GM15510 (cell line): ENCODE measurements around the gene ESR1.

Source experiments
- POLR2A ChIP-seq: IDR thresholded peaks from 3 replicates; pipeline ENCODE4 v1.6.1; 2011; ENCODE audit warnings: borderline replicate concordance; ENCODE audit not compliant: insufficient read length; ENCODE audit errors: extremely low read depth

Gene ESR1

DNA sequence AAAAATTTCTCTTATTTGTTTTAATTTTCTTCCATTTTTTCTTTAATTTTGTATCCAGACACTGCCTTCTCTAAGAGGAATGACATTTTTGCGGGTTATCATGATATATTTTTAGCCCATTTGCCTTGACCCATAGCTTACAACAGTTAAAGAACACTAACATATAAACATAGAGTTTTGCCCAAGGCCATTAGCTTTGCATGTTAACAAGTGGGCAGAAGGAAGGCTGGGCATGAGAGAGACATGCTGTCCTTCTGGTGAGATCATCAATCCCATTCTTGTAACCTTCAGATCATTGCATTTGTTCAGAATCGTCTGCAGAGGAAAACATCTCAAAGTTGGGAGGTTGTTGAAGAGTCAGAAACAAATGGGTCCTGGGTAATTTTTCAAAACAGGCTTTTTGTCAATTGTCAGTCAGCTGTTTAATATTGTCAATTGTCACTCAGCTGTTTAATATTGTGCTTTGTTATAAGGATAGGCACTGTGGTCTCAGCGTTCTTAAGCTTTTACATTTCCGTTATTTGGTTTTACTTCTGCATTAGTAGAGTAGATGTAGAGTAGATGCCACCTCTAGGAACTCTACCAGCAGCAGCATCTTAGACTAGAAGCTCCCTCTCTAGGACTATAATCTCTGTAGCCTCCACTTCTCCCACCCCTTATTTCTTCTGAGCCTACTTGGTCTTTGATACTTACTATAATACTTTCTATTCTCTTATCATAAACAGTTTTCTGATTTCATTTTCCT is 243.1 kb downstream of the ESR1 start:
- no peak for TF ChIP-seq POLR2A

- TF ChIP-seq POLR2A, result no peak
These were observed 244.6 kb downstream of the ESR1 start for GRCh38 chr6:152052061-152052460.

DNA sequence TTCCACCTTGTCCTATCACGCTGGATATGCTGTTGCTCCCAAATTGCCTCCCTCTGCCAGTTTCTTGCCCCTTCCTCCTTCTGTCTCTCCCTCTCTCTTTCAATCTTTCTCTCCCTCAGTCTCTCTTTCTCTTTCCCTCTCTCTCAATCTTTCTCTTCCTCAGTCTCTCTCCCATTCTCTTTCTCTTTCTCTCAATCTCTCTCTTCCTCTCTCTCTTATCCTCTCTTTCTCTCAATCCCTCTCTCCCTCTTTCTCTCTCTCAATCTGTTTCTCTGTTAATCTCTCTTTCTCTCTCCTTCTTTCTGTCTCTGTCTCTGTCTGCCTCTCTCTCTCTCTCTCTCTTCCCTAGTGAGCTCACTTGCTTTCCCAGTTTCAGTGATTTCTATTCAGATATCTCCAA is 245.8 kb downstream of the ESR1 start:
- TF ChIP-seq POLR2A, result no peak

DNA sequence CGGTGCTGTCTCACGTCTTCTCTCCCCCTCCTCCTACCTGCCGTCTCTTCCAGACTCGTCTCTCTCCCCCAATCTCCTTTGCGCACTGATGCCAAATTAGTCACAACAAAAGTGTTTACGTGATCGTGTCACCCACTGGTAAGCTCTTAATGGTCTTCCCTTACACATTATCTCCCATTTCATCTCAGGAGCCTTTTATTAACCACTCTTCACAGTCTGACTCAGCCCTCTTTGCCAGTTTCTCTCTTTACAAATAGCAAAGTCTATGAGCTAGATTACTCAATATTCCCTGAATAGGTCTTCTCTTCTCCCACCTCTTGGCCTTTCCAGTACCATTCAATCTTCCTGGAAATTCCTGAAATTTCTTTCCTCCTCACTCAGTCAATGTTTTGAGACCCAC is 247.0 kb downstream of the ESR1 start:
- TF ChIP-seq POLR2A, result no peak

DNA sequence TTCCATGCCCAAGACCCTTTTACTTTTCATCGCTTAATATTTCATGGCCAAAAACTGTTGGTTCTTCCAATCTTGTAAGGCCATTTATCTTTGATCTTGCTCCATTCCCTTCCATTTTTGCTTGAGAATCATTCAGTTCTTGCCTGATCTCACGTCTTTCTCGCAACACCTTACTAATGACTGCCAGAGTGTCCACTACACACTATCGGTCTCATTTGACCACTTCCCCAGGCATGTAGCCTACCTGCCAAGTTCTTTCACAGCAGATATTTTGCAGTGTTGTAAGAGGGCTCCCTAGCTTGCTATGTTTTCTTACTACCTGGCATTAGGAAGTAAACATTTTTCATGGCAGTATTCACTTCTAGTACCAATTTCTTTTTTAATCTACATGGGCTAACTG is 248.0 kb downstream of the ESR1 start:
- no peak for TF ChIP-seq POLR2A

DNA sequence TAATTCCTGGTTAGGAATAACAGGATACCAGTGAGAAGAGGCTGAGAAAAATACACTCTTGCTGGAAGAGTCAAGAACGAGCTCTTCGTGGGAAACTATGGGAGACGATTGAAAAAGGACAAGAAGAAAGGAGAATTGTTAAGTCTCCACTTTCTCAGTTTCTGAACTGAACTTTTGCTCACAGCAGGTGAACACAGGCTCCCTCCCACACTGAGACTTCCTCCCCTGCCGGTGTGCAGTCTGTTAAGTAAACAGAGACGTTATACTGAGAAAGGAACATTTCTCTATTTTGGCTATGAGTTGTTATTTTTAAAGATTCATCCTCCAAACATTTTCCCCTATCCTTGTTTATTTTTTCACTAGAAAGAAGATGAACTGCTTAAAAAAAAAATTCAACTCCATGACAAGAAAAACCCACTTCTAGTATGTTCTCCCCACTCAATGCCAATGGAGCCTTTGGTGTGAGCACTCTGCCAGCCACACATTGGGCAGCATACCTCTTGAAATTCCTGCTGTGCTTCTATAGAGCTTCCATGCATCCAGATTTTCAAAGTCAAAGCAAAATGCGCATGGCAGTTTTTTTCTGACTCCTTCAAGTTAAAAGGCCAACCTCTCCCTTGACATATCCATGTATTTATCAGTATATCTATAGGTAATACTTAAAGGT is 250.5 kb downstream of the ESR1 start:
- TF ChIP-seq POLR2A, result no peak

DNA sequence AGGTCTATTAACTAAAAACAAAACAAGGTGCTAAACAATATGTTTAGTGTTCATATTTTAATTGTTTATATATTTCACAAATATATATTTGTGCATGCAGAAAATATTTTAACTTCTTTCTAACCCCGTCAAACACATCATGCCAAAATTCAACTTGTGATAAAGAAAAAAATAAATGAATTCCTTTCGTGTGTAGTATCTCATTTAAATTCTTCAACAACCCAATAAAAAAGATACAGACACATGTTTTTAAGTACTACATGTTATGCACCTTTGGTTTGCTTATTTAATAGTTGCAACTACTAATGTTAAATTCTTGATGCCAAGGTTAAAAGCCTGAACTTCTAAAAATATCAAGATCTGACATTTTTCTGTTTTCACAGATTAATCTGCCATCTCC is 252.4 kb downstream of the ESR1 start:
- no peak for TF ChIP-seq POLR2A

- no peak for TF ChIP-seq POLR2A
These were observed 255.0 kb downstream of the ESR1 start for GRCh38 chr6:152062476-152062875.

DNA sequence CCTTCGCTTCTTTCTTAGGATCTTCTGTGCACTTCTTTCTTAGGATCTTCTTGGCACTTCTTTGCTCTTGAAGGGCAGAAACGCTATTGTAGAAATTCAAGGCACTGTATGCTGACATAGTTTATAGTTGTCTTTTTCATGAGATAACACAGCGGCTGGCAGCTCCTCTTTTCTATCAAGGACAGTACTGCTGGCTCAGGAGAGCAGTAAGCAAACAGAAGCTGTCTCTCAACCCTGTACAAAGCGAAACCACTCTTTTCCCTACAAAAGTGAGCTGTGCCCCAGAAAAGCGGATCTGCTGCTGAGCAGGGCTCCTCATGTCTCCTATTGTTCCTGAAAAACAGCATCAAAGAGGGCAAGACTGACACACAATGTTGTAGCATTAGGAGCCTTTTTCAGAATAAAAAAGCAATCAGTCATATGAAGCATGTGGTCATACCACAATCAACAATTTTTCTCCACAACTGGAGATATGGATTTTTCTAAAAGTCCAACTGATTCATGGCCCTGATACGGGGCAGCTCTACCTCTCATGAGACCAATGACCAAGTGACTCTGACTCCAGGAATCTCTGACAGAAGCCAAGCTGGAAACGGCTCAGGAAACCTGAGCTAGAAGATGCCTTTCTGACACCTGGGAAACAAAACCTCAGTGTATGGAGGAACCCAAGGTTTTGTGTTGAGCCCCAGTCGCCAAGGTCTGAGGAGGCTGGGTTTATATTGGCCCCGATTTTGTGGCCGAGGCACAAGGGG is 255.9 kb downstream of the ESR1 start:
- TF ChIP-seq POLR2A, result no peak

GRCh38 chr6:152068622-152069261 is 261.3 kb downstream of the ESR1 start:
- no peak for TF ChIP-seq POLR2A

GRCh38 chr6:152070556-152070955 is 263.1 kb downstream of the ESR1 start:
- TF ChIP-seq POLR2A, result no peak

- no peak for TF ChIP-seq POLR2A
These were observed 263.8 kb downstream of the ESR1 start for GRCh38 chr6:152071318-152071717.

GRCh38 chr6:152071843-152072242 is 264.4 kb downstream of the ESR1 start:
- no peak for TF ChIP-seq POLR2A

- no peak for TF ChIP-seq POLR2A
These were observed 270.5 kb downstream of the ESR1 start for GRCh38 chr6:152078001-152078400.

DNA sequence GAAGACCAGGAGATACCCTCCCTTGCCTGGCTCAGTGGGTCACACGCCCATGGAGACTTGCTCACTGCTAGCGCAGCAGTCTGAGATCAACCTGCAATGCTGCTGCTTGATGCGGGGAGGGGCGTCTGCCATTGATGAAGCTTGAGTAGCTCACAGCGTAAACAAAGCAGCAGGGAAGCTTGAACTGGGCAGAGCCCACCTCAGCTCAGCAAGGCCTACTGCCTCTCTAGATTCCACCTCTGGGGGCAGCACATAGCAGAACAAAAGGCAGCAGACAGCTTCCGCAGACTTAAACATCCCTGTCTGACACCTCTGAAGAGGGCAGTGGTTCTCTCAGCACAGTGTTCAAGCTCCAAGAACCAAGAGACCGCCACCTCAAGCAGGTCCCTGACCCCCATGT is 271.3 kb downstream of the ESR1 start:
- no peak for TF ChIP-seq POLR2A
